Gastrocnemius medialis (tissue), 4 donors: Measurements from ENCODE around the gene NOL4L.

Experiments used
- POLR2A ChIP-seq, 2 donors: fragments of 450-650 bp; IDR thresholded peaks; one replicate each; pipeline ENCODE4 v1.6.1; 2017; ENCODE audit warnings: antibody characterized with exemption in 2 of 2, mild to moderate bottlenecking in 2 of 2, moderate library complexity in 2 of 2
- TF ChIP-seq, protein P1 (sequence below), 5 experiments: fragments of 450-650 bp in 3 of 5; fragments of 200-600 bp in 2 of 5; sonication (generic) in 2 of 5; IDR thresholded peaks in 4 of 5; conservative IDR thresholded peaks in 1 of 5; 1 replicate in 4 of 5; 2 replicates in 1 of 5; pipeline ENCODE4 v1.5.1; 2016 to 2019; ENCODE audit warnings: antibody characterized with exemption in 5 of 5, mild to moderate bottlenecking in 3 of 5, moderate library complexity in 3 of 5

GRCh38 chr20:32565735-32566032 is 19.4 kb downstream of the NOL4L start:
- TF ChIP-seq, protein P1, sequence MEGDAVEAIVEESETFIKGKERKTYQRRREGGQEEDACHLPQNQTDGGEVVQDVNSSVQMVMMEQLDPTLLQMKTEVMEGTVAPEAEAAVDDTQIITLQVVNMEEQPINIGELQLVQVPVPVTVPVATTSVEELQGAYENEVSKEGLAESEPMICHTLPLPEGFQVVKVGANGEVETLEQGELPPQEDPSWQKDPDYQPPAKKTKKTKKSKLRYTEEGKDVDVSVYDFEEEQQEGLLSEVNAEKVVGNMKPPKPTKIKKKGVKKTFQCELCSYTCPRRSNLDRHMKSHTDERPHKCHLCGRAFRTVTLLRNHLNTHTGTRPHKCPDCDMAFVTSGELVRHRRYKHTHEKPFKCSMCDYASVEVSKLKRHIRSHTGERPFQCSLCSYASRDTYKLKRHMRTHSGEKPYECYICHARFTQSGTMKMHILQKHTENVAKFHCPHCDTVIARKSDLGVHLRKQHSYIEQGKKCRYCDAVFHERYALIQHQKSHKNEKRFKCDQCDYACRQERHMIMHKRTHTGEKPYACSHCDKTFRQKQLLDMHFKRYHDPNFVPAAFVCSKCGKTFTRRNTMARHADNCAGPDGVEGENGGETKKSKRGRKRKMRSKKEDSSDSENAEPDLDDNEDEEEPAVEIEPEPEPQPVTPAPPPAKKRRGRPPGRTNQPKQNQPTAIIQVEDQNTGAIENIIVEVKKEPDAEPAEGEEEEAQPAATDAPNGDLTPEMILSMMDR (IDR thresholded peaks at IDR 0.05 in 4 of 5, conservative IDR thresholded peaks at IDR 0.05 in 1 of 5): no peak
- TF ChIP-seq POLR2A (IDR thresholded peaks at IDR 0.05): no peak
